Activated CD4-positive, alpha-beta T cell treated with anti-CD3 and anti-CD28 coated beads for 36 hours (primary cell): ENCODE data around the gene KIF3B. TPM values are rescaled to one million over a fixed set of nuclear protein-coding genes. Genes with fewer than 3 reads are reported as not detected.
"Not testable (repeated sequence)": the region's sequence is repeated elsewhere in the genome, so short reads cannot be mapped to it uniquely, and the experiment has no call there.

Experiments used
- ATAC-seq: fragments of 200-7000 bp; cut with Tn5 transposase; one replicate; pipeline ENCODE4 v1.10.0; 2021; ENCODE audit warnings: mild to moderate bottlenecking, moderate library complexity
- CTCF ChIA-PET: fragments of 350-600 bp; sonication (Branson Sonifier 250); formaldehyde crosslinking; loops from one replicate; lab custom pipeline; 2021; ENCODE audit warnings: antibody characterized with exemption; lab: Charles Lee
- POLR2A ChIA-PET: fragments of 350-600 bp; sonication (Branson Sonifier 250); formaldehyde crosslinking; loops from one replicate; lab custom pipeline; 2021; ENCODE audit warnings: antibody characterized with exemption, inconsistent platforms; lab: Charles Lee
- DNase-seq: peaks from one replicate; pipeline ENCODE4 v3.0.0-alpha.2; 2020
- H3K27ac Mint-ChIP-seq: one replicate; pipeline ENCODE4 v1.8.0; 2021; ENCODE audit warnings: mixed read lengths
- H3K27me3 Mint-ChIP-seq: one replicate; pipeline ENCODE4 v1.8.0; 2021; ENCODE audit warnings: mixed read lengths
- H3K36me3 Mint-ChIP-seq: one replicate; pipeline ENCODE4 v1.8.0; 2021; ENCODE audit warnings: low read depth, mixed read lengths
- H3K4me1 Mint-ChIP-seq: one replicate; pipeline ENCODE4 v1.8.0; 2021; ENCODE audit warnings: mixed read lengths
- H3K4me3 Mint-ChIP-seq: one replicate; pipeline ENCODE4 v1.8.0; 2021; ENCODE audit warnings: mild to moderate bottlenecking, moderate library complexity, mixed read lengths
- H3K9me3 Mint-ChIP-seq: one replicate; pipeline ENCODE4 v1.8.0; 2021; ENCODE audit warnings: low read depth, mixed read lengths
- intact Hi-C, 2 experiments: fragments of 100-400 bp; cut with DNase I in 1 of 2; cut with micrococcal nuclease in 1 of 2; formaldehyde crosslinking; loops; one replicate each; pipeline versions ENCODE4 v1.14.2 to v1.15.1; 2022 to 2024; cut with DNase I, micrococcal nuclease
- total RNA-seq, 2 experiments: library from RNA; stranded (reverse); gene quantifications; one replicate each; pipeline ENCODE4 v1.2.3, GENCODE V29; 2021

The KIF3B gene
- total RNA-seq, 2 experiments from 2014 or later, result 39.9 to 40.7 TPM

- Mint-ChIP-seq H3K36me3 (peaks cover 59% of the 10 kb centered on the region), H3K4me1 (peaks cover 62% of the 10 kb centered on the region), H3K4me3 (no peak overlapping the region), H3K9me3 (no peaks in the 10 kb centered on the region), H3K27ac (peak overlapping the region; percentile 76), H3K27me3 (no peaks in the 10 kb centered on the region)
- POLR2A ChIA-PET, result no interaction called here
- intact Hi-C loops, result no loop called here
- CTCF ChIA-PET, result interaction anchor here (1.2 kb wide), 1 partner anchor 574 kb away, joined by 3 read pairs; no protein-coding TSS in a partner anchor
- no peak for DNase-seq
- no peak for ATAC-seq
These were observed 42.0 kb upstream of the KIF3B start for GRCh38 chr20:32235331-32236047.

DNA sequence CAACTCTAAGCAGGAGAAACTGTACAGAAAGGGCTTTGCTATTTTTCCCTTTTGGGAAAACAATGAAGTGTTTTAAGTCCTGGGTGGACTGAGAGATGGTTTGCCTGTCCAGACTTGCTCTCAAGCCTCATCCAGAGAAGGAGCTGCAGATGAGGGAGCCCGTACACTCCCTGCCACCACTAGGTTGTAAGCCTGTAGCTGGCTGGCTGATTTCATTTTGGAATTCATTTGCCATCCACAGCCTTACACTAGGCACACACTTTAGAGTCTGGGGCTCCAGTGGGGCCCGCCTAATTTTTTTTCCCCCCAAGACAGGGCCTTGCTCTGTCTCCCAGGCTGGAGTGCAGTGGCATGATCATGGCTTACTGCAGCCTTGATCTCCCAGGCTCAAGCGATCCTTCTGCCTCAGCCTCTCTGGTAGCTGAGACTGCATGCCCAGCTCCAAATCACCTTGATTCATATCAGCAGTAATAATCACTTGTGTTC is 41.4 kb upstream of the KIF3B start:
- H3K9me3 Mint-ChIP-seq, result no peaks in the 10 kb centered on the region
- POLR2A ChIA-PET, result interaction anchor here (0.7 kb wide), 1 partner anchor 58 kb away, joined by 4 read pairs; no protein-coding TSS in a partner anchor
- intact Hi-C loops, result no loop called here
- ATAC-seq (no peak), DNase-seq (no peak)
- H3K36me3 Mint-ChIP-seq, result peaks cover 53% of the 10 kb centered on the region
- peaks cover 61% of the 10 kb centered on the region for H3K4me1 Mint-ChIP-seq
- CTCF ChIA-PET, result interaction anchor here (1.2 kb wide), 1 partner anchor 575 kb away, joined by 3 read pairs; no protein-coding TSS in a partner anchor
- H3K4me3 Mint-ChIP-seq, result no peak overlapping the region
- H3K27ac Mint-ChIP-seq, result peak overlapping the region; percentile 76
- H3K27me3 Mint-ChIP-seq, result no peaks in the 10 kb centered on the region

DNA sequence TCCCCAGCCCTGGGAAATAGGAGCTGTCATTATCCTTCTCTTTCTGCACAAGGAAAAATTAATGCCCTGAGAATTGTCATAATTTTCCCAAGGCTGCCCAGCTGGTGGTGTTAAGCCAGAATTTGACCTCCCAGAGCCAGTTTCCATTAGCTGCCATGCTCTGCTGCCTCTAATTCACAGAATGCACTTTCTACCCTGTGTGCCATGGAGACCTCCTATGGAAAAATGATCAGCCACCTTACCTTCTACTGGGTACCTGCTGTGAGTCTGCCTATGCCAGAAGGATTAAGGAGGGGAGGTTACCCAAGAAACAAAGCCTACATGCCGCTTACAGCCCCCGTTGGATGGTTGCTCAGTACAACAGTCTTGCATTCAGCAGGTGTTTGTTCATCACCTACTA is 40.6 kb upstream of the KIF3B start:
- CTCF ChIA-PET, result interaction anchor here (0.5 kb wide), 1 partner anchor 80 kb away, joined by 3 read pairs; no protein-coding TSS in a partner anchor
- Mint-ChIP-seq H3K36me3 (peaks cover 46% of the 10 kb centered on the region), H3K9me3 (no peaks in the 10 kb centered on the region), H3K4me1 (peaks cover 54% of the 10 kb centered on the region), H3K27me3 (no peaks in the 10 kb centered on the region), H3K4me3 (no peak overlapping the region), H3K27ac (peak overlapping the region; percentile 56)
- intact Hi-C loops, result no loop called here
- POLR2A ChIA-PET, result interaction anchor here (0.7 kb wide), 1 partner anchor 58 kb away, joined by 4 read pairs; no protein-coding TSS in a partner anchor
- DNase-seq (no peak), ATAC-seq (no peak)

- H3K4me3 Mint-ChIP-seq, result no peak overlapping the region
- peaks cover 48% of the 10 kb centered on the region for H3K4me1 Mint-ChIP-seq
- peak overlapping the region; percentile 56 for H3K27ac Mint-ChIP-seq
- peaks cover 42% of the 10 kb centered on the region for H3K36me3 Mint-ChIP-seq
- ATAC-seq (no peak), DNase-seq (no peak)
- POLR2A ChIA-PET, result no interaction called here
- no peaks in the 10 kb centered on the region for H3K9me3 Mint-ChIP-seq
- no peaks in the 10 kb centered on the region for H3K27me3 Mint-ChIP-seq
- intact Hi-C loops, result no loop called here
- CTCF ChIA-PET, result interaction anchor here (0.5 kb wide), 1 partner anchor 79 kb away, joined by 3 read pairs; no protein-coding TSS in a partner anchor
These were observed 40.0 kb upstream of the KIF3B start for GRCh38 chr20:32237419-32237818.

DNA sequence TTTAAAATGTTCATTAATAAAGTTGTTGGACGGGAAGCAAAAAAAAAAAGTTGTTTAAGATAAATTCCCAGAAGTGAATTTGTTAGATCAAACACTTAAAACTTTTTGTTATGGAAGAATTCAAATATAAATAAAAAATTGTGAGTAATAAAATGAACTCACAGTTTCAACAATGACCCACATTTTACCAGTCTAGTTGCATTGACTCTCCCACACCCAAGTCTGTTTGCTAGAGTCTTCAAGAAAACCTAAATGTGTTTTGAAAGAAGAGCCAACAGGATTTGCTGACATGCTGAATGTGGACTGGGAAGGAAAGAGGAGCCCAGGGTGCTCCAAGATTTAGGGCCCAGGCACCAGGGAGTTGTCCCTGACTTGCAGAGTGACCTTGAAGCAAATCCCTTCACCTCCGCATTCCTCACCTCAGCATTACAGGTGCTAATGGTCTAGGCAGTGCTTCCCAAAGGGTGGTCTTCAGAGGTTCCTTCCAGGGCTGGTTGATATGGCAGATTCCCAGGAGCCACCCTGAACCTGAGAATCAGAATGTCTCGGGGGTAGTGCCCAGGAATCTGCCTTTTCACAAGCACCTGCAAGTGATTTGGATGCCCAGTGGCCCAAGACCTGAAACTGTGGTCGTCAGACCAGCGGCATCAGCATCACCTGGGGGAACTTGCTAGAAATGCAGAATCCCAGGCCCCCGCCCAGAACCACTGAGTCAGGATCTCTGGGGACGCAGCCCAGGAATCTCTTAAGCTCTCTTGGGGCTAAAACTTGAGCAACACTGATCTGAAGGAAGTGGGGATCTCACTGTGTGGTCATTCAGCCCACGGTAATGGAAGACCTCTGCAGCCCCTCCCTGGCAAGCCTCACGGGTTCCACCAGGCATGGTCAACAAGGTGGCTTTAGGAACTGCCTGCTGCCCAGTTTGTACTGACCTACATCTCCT is 38.7 kb upstream of the KIF3B start:
- Mint-ChIP-seq H3K4me1 (peaks cover 35% of the 10 kb centered on the region), H3K27ac (peak overlapping the region; percentile 24), H3K36me3 (peaks cover 29% of the 10 kb centered on the region), H3K27me3 (no peaks in the 10 kb centered on the region), H3K9me3 (no peaks in the 10 kb centered on the region), H3K4me3 (no peak overlapping the region)
- POLR2A ChIA-PET, result no interaction called here
- CTCF ChIA-PET, result no interaction called here
- ATAC-seq, result no peak
- intact Hi-C loops, result no loop called here
- no peak for DNase-seq

- intact Hi-C loops, result no loop called here
- Mint-ChIP-seq H3K4me1 (peaks cover 41% of the 10 kb centered on the region), H3K27ac (peak overlapping the region; percentile 67), H3K27me3 (no peaks in the 10 kb centered on the region), H3K36me3 (peaks cover 16% of the 10 kb centered on the region), H3K9me3 (no peaks in the 10 kb centered on the region), H3K4me3 (no peak overlapping the region)
- POLR2A ChIA-PET, result interaction anchor here (0.7 to 1.6 kb wide), 2 partner anchors 12 to 45 kb away, joined by 4 to 9 read pairs; no protein-coding TSS in a partner anchor
- CTCF ChIA-PET, result no interaction called here
- DNase-seq (peak; percentile 28), ATAC-seq (no peak)
These were observed 37.2 kb upstream of the KIF3B start for GRCh38 chr20:32240205-32240604.

DNA sequence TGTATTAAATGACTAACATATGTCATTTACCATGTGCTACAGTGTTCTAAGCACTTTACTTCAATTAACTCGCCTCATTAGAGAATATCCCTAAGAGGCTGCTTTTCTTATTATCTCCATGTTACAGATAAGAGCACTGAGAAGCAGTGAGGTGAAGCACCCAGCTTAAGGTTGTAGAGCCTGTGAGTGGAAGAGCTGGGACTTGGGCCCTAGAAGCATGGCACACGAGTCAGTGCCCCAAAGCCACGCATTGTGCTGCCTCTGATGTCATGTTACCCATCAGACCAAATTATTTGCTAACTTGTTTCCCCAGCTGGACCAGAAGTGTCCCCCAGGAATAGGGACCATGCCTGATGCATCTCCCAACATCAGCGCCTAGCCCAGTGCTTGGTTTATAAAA is 35.6 kb upstream of the KIF3B start:
- H3K9me3 Mint-ChIP-seq, result no peaks in the 10 kb centered on the region
- ChIA-PET CTCF (interaction anchor here (1.4 kb wide), 1 partner anchor 9 kb away, joined by 4 read pairs; no protein-coding TSS in a partner anchor), POLR2A (interaction anchor here (1.6 kb wide), 1 partner anchor 44 kb away, joined by 4 read pairs; no protein-coding TSS in a partner anchor)
- H3K27me3 Mint-ChIP-seq, result no peaks in the 10 kb centered on the region
- intact Hi-C loops, result no loop called here
- H3K27ac Mint-ChIP-seq, result no peak overlapping the region
- ATAC-seq (no peak), DNase-seq (no peak)
- H3K4me1 Mint-ChIP-seq, result peaks cover 40% of the 10 kb centered on the region
- no peak overlapping the region for H3K4me3 Mint-ChIP-seq
- H3K36me3 Mint-ChIP-seq, result peaks cover 7% of the 10 kb centered on the region

GRCh38 chr20:32244150-32244823 is 33.2 kb upstream of the KIF3B start:
- peaks cover 48% of the 10 kb centered on the region for H3K4me1 Mint-ChIP-seq
- intact Hi-C loops, result no loop called here
- H3K9me3 Mint-ChIP-seq, result no peaks in the 10 kb centered on the region
- H3K27me3 Mint-ChIP-seq, result no peaks in the 10 kb centered on the region
- CTCF ChIA-PET, result interaction anchor here (1.1 kb wide), 1 partner anchor 42 kb away, joined by 3 read pairs; no protein-coding TSS in a partner anchor
- peak overlapping the region; percentile 42 for H3K27ac Mint-ChIP-seq
- ATAC-seq (no peak), DNase-seq (no peak)
- POLR2A ChIA-PET, result no interaction called here
- H3K4me3 Mint-ChIP-seq, result no peak overlapping the region
- no peaks in the 10 kb centered on the region for H3K36me3 Mint-ChIP-seq

GRCh38 chr20:32244959-32245358 is 32.5 kb upstream of the KIF3B start:
- Mint-ChIP-seq H3K4me3 (no peak overlapping the region), H3K36me3 (no peaks in the 10 kb centered on the region), H3K27ac (peak overlapping the region; percentile 42), H3K9me3 (no peaks in the 10 kb centered on the region), H3K27me3 (no peaks in the 10 kb centered on the region), H3K4me1 (peaks cover 50% of the 10 kb centered on the region)
- CTCF ChIA-PET, result no interaction called here
- POLR2A ChIA-PET, result interaction anchor here (0.7 kb wide), 1 partner anchor 610 kb away, joined by 11 read pairs; no protein-coding TSS in a partner anchor
- intact Hi-C loops, result no loop called here
- ATAC-seq (no peak), DNase-seq (no peak)

- Mint-ChIP-seq H3K27ac (peak overlapping the region; percentile 39), H3K4me1 (peaks cover 48% of the 10 kb centered on the region)
- POLR2A ChIA-PET, result interaction anchor here (0.6 kb wide), 1 partner anchor 22 kb away, joined by 6 read pairs; no protein-coding TSS in a partner anchor
- H3K4me3 Mint-ChIP-seq, H3K9me3 Mint-ChIP-seq, ATAC-seq, intact Hi-C loops, H3K36me3 Mint-ChIP-seq, DNase-seq, H3K27me3 Mint-ChIP-seq: not testable (repeated sequence)
- CTCF ChIA-PET, result interaction anchor here (0.6 to 0.8 kb wide), 2 partner anchors 11 to 158 kb away, joined by 3 to 4 read pairs; no protein-coding TSS in a partner anchor
These were observed 31.2 kb upstream of the KIF3B start for GRCh38 chr20:32246208-32246607.
